GM12874 (cell line): ENCODE data around the gene ENHO.

Experiments used
- CTCF ChIP-seq: IDR thresholded peaks from 2 replicates; pipeline ENCODE4 v1.5.1; 2011; ENCODE audit warnings: low read depth, mild to moderate bottlenecking, control low read depth, low read length, moderate library complexity; ENCODE audit not compliant: insufficient read depth

ENHO gene

GRCh38 chr9:34521406-34522045 is 1.3 kb downstream of the ENHO start:
- TF ChIP-seq CTCF = no peak

GRCh38 chr9:34520505-34521385 is 2.0 kb downstream of the ENHO start:
- no peak for TF ChIP-seq CTCF

- no peak for TF ChIP-seq CTCF
Measured at GRCh38 chr9:34520096-34520495, 2.7 kb downstream of the ENHO start.

GRCh38 chr9:34519321-34520020 is 3.3 kb downstream of the ENHO start:
- 0 out of 2 replicates have a peak, but pooled peaks have one; percentile 6 for TF ChIP-seq CTCF

- no peak for TF ChIP-seq CTCF
Measured at GRCh38 chr9:34518896-34519295, 3.9 kb downstream of the ENHO start.

- no peak for TF ChIP-seq CTCF
Measured at GRCh38 chr9:34518110-34518616, 4.6 kb downstream of the ENHO start.

- TF ChIP-seq CTCF = no peak
Measured at GRCh38 chr9:34517185-34517584, 5.6 kb downstream of the ENHO start.
